WI38 (cell line): ENCODE measurements around the gene GGCX.

Source experiments
- H3K4me3 ChIP-seq: 2 replicates; pipeline ENCODE4 v1.5.1; 2011; ENCODE audit warnings: low read depth, mild to moderate bottlenecking, control low read depth, low read length
- CTCF ChIP-seq: IDR thresholded peaks from 2 replicates; pipeline ENCODE4 v1.5.1; 2012; ENCODE audit warnings: low read depth, mild to moderate bottlenecking, control low read depth, low read length

GGCX gene

DNA sequence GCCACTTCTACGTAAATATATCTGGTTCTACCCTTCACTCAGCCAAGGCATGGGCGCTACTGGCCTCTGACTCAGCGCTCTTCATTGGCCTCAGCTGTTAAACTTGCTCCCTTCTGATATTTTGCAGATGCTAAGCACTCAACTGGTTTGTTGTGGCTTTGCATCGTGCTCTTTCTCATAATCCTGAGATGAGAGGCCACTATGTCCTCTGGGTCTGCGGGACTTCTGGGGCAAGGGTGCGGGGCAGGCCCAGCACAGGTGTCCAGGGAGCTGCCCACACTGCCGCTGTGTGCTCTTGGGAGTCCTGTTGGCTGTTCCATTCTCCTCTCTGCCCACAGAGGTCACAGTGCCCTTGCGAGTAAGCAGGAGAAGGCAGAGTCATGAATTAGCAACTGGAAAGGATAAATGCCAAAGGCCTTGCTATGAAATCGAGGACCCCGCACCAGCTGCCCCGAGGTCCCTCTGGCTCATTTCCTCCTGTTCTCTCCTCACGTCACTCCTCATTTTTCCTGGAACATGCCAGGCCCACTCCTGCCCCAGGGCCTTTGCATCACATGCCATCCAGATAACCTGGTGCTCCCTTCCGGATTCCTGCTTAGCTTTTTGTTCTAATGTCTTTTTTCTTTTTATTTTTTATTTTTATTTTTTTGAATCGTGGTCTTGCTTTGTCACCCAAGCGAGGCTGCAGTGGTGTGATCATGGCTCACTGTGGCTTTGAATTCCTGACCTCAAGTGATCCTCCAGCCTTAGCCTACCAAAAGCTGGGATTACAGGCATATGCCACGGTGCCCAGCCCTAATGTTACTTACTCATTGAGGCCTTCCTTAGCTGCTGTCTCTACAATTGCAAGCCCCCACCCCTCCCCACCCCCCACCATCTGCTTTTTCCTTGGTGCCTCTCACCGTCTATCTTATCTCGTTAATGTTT lies 57.2 kb downstream of the GGCX start:
- H3K4me3 ChIP-seq: no peak overlapping the region
- no peak for TF ChIP-seq CTCF

GRCh38 chr2:85503168-85503850 lies 58.0 kb downstream of the GGCX start:
- no peak overlapping the region for H3K4me3 ChIP-seq
- TF ChIP-seq CTCF: no peak

GRCh38 chr2:85502720-85503119 lies 58.6 kb downstream of the GGCX start:
- no peak for TF ChIP-seq CTCF
- H3K4me3 ChIP-seq: no peak overlapping the region

DNA sequence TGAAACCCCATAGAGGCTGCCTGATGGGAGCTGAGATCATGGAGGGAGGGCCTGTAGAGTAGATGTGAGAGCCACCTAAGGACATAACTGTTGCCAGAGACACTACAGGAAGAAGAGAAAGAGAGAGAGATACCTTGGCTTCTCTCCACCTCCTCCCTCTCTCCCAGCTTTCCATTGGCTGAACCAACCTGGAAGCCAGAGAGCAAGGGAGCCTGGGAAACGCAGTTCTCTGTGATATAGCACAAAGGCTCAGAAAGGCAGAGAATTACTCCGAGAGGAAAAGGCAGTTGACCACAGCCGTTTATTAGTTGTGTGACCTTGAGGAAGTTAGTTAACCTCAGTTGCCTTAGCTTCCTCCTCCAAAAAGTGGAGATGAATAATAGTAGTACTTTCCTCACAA lies 60.0 kb downstream of the GGCX start:
- TF ChIP-seq CTCF: no peak
- no peak overlapping the region for H3K4me3 ChIP-seq

GRCh38 chr2:85497944-85498630 lies 63.2 kb downstream of the GGCX start:
- no peak overlapping the region for H3K4me3 ChIP-seq
- no peak for TF ChIP-seq CTCF

GRCh38 chr2:85496436-85496835 lies 64.9 kb downstream of the GGCX start:
- no peak overlapping the region for H3K4me3 ChIP-seq
- no peak for TF ChIP-seq CTCF
